ENCODE measurements around the gene CSF1.

Gene CSF1

GRCh38 chr1:109906160-109906838, 4.3 kb upstream of the CSF1 start:
- no peak for TF ChIP-seq CTCF (IDR thresholded peaks at IDR 0.05)
- no peaks in the 10 kb centered on the region for H3K79me2 ChIP-seq
- H3K4me1 ChIP-seq = no peaks in the 10 kb centered on the region
- no peaks in the 10 kb centered on the region for H3K27me3 ChIP-seq (ENCODE audit: control insufficient read depth, insufficient read depth, low read length)
- no peak overlapping the region for H2AFZ ChIP-seq
- no peak overlapping the region for H3K9ac ChIP-seq
- no peak overlapping the region for H3K27ac ChIP-seq
- H3K36me3 ChIP-seq (ENCODE audit: control insufficient read depth, insufficient read depth, low read length) = no peaks in the 10 kb centered on the region
- H3K9me3 ChIP-seq (ENCODE audit: control insufficient read depth, low read length) = no peaks in the 10 kb centered on the region
- no peak overlapping the region for H3K4me3 ChIP-seq (ENCODE audit: low read depth, low read length)
- no peak overlapping the region for H3K4me2 ChIP-seq (ENCODE audit: low read length)

GRCh38 chr1:109906839-109907180, 3.8 kb upstream of the CSF1 start:
- TF ChIP-seq CTCF (IDR thresholded peaks at IDR 0.05) = no peak
- no peak overlapping the region for H3K4me3 ChIP-seq (ENCODE audit: low read depth, low read length)
- no peak overlapping the region for H3K4me2 ChIP-seq (ENCODE audit: low read length)
- no peaks in the 10 kb centered on the region for H3K36me3 ChIP-seq (ENCODE audit: control insufficient read depth, insufficient read depth, low read length)
- no peaks in the 10 kb centered on the region for H3K27me3 ChIP-seq (ENCODE audit: control insufficient read depth, insufficient read depth, low read length)
- H3K9ac ChIP-seq = no peak overlapping the region
- no peaks in the 10 kb centered on the region for H3K4me1 ChIP-seq
- no peaks in the 10 kb centered on the region for H3K79me2 ChIP-seq
- H3K9me3 ChIP-seq (ENCODE audit: control insufficient read depth, low read length) = no peaks in the 10 kb centered on the region
- no peak overlapping the region for H2AFZ ChIP-seq
- H3K27ac ChIP-seq = no peak overlapping the region

GRCh38 chr1:109907190-109907774, 3.4 kb upstream of the CSF1 start:
- no peaks in the 10 kb centered on the region for H3K9me3 ChIP-seq (ENCODE audit: control insufficient read depth, low read length)
- no peaks in the 10 kb centered on the region for H3K27me3 ChIP-seq (ENCODE audit: control insufficient read depth, insufficient read depth, low read length)
- no peaks in the 10 kb centered on the region for H3K36me3 ChIP-seq (ENCODE audit: control insufficient read depth, insufficient read depth, low read length)
- no peak overlapping the region for H3K27ac ChIP-seq
- no peak for TF ChIP-seq CTCF (IDR thresholded peaks at IDR 0.05)
- no peaks in the 10 kb centered on the region for H3K79me2 ChIP-seq
- H3K4me1 ChIP-seq = no peaks in the 10 kb centered on the region
- no peak overlapping the region for H2AFZ ChIP-seq
- no peak overlapping the region for H3K9ac ChIP-seq
- H3K4me2 ChIP-seq (ENCODE audit: low read length) = no peak overlapping the region
- no peak overlapping the region for H3K4me3 ChIP-seq (ENCODE audit: low read depth, low read length)

GRCh38 chr1:109908836-109909235, 1.8 kb upstream of the CSF1 start:
- Histone ChIP-seq H2AFZ (no peak overlapping the region), H3K9me3 (ENCODE audit: control insufficient read depth, low read length) (no peaks in the 10 kb centered on the region), H3K27ac (no peak overlapping the region), H3K4me2 (ENCODE audit: low read length) (no peak overlapping the region), H3K4me1 (no peaks in the 10 kb centered on the region), H3K27me3 (ENCODE audit: control insufficient read depth, insufficient read depth, low read length) (no peaks in the 10 kb centered on the region), H3K79me2 (no peaks in the 10 kb centered on the region), H3K36me3 (ENCODE audit: control insufficient read depth, insufficient read depth, low read length) (no peaks in the 10 kb centered on the region), H3K9ac (no peak overlapping the region), H3K4me3 (ENCODE audit: low read depth, low read length) (no peak overlapping the region)
- TF ChIP-seq CTCF (IDR thresholded peaks at IDR 0.05) = no peak

- no peak overlapping the region for H3K4me2 ChIP-seq (ENCODE audit: low read length)
- H3K9me3 ChIP-seq (ENCODE audit: control insufficient read depth, low read length) = no peaks in the 10 kb centered on the region
- H3K9ac ChIP-seq = no peak overlapping the region
- H3K79me2 ChIP-seq = no peaks in the 10 kb centered on the region
- no peak for TF ChIP-seq CTCF (IDR thresholded peaks at IDR 0.05)
- H2AFZ ChIP-seq = no peak overlapping the region
- H3K4me1 ChIP-seq = no peaks in the 10 kb centered on the region
- H3K27me3 ChIP-seq (ENCODE audit: control insufficient read depth, insufficient read depth, low read length) = no peaks in the 10 kb centered on the region
- H3K27ac ChIP-seq = no peak overlapping the region
- no peaks in the 10 kb centered on the region for H3K36me3 ChIP-seq (ENCODE audit: control insufficient read depth, insufficient read depth, low read length)
- no peak overlapping the region for H3K4me3 ChIP-seq (ENCODE audit: low read depth, low read length)
Observed at GRCh38 chr1:109909561-109909960, 1.1 kb upstream of the CSF1 start.

Measured in parathyroid adenoma (tissue), 2 donors.